ENCODE measurements around the gene THOC6.

DNA sequence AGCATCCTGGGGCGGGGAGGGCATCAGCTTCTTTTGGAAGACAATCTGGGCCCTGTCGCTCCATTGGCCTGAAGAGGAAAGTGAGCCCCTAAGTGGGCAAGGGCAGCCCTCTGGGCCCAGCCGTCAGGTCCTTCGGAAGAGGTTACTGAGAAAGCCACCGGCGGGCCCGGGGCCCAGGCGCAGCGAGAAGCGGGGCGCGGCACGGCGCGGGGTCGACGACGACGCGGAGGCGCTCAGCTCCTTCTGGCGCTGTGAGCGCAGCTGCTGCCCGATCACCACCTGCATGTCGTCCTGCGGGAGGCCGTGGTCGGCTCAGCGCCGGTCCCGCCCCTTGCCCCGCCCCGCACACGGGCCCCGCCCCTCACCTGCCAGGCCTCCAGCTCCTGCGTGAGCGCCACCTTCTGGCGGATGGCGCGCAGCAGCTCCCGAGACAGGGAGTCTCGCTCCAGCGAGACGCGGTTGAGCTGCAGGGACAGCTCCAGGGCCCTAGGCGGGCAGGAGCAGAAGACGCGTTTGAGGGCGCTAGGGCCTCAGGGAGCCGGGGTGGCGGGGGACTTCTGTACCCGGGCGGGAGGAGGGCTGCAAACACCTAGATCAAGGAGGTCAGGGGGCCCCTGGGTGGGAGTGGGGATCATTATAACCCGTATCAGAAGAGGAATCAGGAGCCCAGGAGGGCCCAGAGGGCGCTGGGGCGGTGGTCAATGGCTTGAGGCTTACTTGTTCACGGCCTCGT, 4.3 kb downstream of the THOC6 start:
- peak; percentile 15 to 52 (median 45) for TF ChIP-seq CTCF (IDR thresholded peaks at IDR 0.05)
- TF ChIP-seq POLR2AphosphoS5 (IDR thresholded peaks at IDR 0.05; ENCODE audit: insufficient read depth in 1 of 2, low read depth in 1 of 2): no peak
